Kidney (tissue), 14 donors: ENCODE results near the gene WDR70. TPM values are rescaled to one million over a fixed set of nuclear protein-coding genes. Genes with fewer than 3 reads are reported as not detected.

Experiments used
- DNase-seq, 5 donors: peaks; one replicate each; pipeline ENCODE4 v3.0.0-alpha.2; 2013 to 2020
- FAIRE-seq: peaks from 2 replicates; lab custom pipeline; 2012; peaks lifted over from hg19 to GRCh38; lab: Jason Lieb, UNC
- H3K27ac ChIP-seq, 2 donors: one replicate each; pipeline ENCODE4 v1.7.0; 2013; ENCODE audit warnings: low read depth in 2 of 2, low read length in 2 of 2, inconsistent platforms in 1 of 2
- H3K27me3 ChIP-seq: one replicate; pipeline ENCODE4 v1.7.1; 2013; ENCODE audit warnings: low read length, inconsistent platforms; ENCODE audit not compliant: control insufficient read depth, insufficient read depth
- H3K36me3 ChIP-seq, 3 donors: one replicate each; pipeline versions ENCODE4 v1.7.0 to v1.7.1; 2013; ENCODE audit warnings: low read length in 3 of 3, control low read depth in 1 of 3, inconsistent platforms in 1 of 3; ENCODE audit not compliant: insufficient read depth in 3 of 3, control insufficient read depth in 2 of 3
- H3K4me1 ChIP-seq, 3 donors: one replicate each; pipeline versions ENCODE4 v1.7.0 to v1.7.1; 2013; ENCODE audit warnings: low read length in 3 of 3, inconsistent platforms in 1 of 3, low read depth in 1 of 3; ENCODE audit not compliant: control insufficient read depth in 2 of 3, insufficient read depth in 2 of 3
- H3K4me3 ChIP-seq, 3 donors: one replicate each; pipeline versions ENCODE4 v1.7.0 to v1.8.1; 2013; ENCODE audit warnings: low read length in 3 of 3, control low read depth in 1 of 3, inconsistent platforms in 1 of 3
- H3K9ac ChIP-seq, 3 donors: one replicate each; pipeline versions ENCODE4 v1.7.0 to v1.7.1; 2013; ENCODE audit warnings: low read length in 3 of 3, control low read depth in 1 of 3, inconsistent platforms in 1 of 3
- H3K9me3 ChIP-seq, 3 donors: one replicate each; pipeline versions ENCODE4 v1.7.0 to v1.7.1; 2013; ENCODE audit warnings: low read length in 3 of 3, control low read depth in 1 of 3, inconsistent platforms in 1 of 3; ENCODE audit not compliant: control insufficient read depth in 2 of 3, insufficient read depth in 1 of 3
- CTCF ChIP-seq: IDR thresholded peaks from 3 replicates; pipeline ENCODE4 v1.5.1; 2012; ENCODE audit warnings: mild to moderate bottlenecking, moderate library complexity, borderline replicate concordance; ENCODE audit not compliant: insufficient read depth; ENCODE audit errors: extremely low read depth
- intact Hi-C: fragments of 100-400 bp; cut with DNase I; formaldehyde crosslinking; loops from one replicate; pipeline ENCODE4 v1.11.1; 2022
- polyA plus RNA-seq: library from polyadenylated mRNA; stranded (reverse); fragments of 350-450 nt; fragmentation: Illumina TruSeq; extraction: RNeasy Lipid Tissue Mini Kit (QIAGEN cat#74804); gene quantifications from one replicate; pipeline ENCODE4 v1.2.3, GENCODE V29; 2014; ENCODE audit warnings: low read depth, low replicate concordance; ENCODE audit not compliant: insufficient read depth
- total RNA-seq: library from RNA; stranded (reverse); fragmentation: NEBNext Ultra II Directional; extraction: Animal tissue kit (Norgen Biotek cat#: 25700); gene quantifications from one replicate; pipeline ENCODE4 v1.2.1, GENCODE V29; 2021
- donor health status: control.
- donor health status: control.
- donor health status: control.
- donor health status: control.
- donor health status: control.
- donor health status: DM: yes; HTN: yes; CAD: no.
- donor health status: Normal renal cell carcinoma (clear cell type).

The WDR70 gene
- total and polyA plus RNA-seq, 2 donors from 2014 or later, result 27.2 to 32.3 TPM

GRCh38 chr5:37722236-37723161, 343.4 kb downstream of the WDR70 start:
- no peaks in the 10 kb centered on the region for H3K9me3 ChIP-seq
- H3K27ac ChIP-seq, result no peak overlapping the region
- H3K4me3 ChIP-seq, result no peak overlapping the region
- H3K36me3 ChIP-seq, result peaks cover 0 to 10% (median 9%) of the 10 kb centered on the region in 3 donors
- FAIRE-seq (no peak), DNase-seq (no peak)
- no peaks in the 10 kb centered on the region for H3K27me3 ChIP-seq
- no peak overlapping the region for H3K9ac ChIP-seq
- peaks cover 0 to 2% (median 0%) of the 10 kb centered on the region in 3 donors for H3K4me1 ChIP-seq
- intact Hi-C loops, result no loop called here
- TF ChIP-seq CTCF, result no peak

- H3K4me3 ChIP-seq, result no peak overlapping the region
- H3K27me3 ChIP-seq, result no peaks in the 10 kb centered on the region
- no peaks in the 10 kb centered on the region for H3K4me1 ChIP-seq
- TF ChIP-seq CTCF, result peak; percentile 8
- no peak overlapping the region for H3K9ac ChIP-seq
- peak in 2 of 5 donors; percentile 21 to 27 for DNase-seq
- intact Hi-C loops, result no loop called here
- peaks cover 0 to 12% (median 9%) of the 10 kb centered on the region in 3 donors for H3K36me3 ChIP-seq
- no peak for FAIRE-seq
- H3K9me3 ChIP-seq, result no peaks in the 10 kb centered on the region
- H3K27ac ChIP-seq, result no peak overlapping the region
These were observed 344.2 kb downstream of the WDR70 start for GRCh38 chr5:37723162-37723961.

GRCh38 chr5:37724395-37725125, 345.4 kb downstream of the WDR70 start:
- H3K4me1 ChIP-seq, result no peaks in the 10 kb centered on the region
- H3K9ac ChIP-seq, result no peak overlapping the region
- intact Hi-C loops, result no loop called here
- no peak for TF ChIP-seq CTCF
- no peak for FAIRE-seq
- H3K27ac ChIP-seq, result no peak overlapping the region
- no peak for DNase-seq
- no peaks in the 10 kb centered on the region for H3K27me3 ChIP-seq
- no peaks in the 10 kb centered on the region for H3K9me3 ChIP-seq
- no peak overlapping the region for H3K4me3 ChIP-seq
- peaks cover 0 to 15% (median 13%) of the 10 kb centered on the region in 3 donors for H3K36me3 ChIP-seq
